Chondrocyte (in vitro differentiated cells): ENCODE data around the gene SLC46A3. TPM values are rescaled to one million over a fixed set of nuclear protein-coding genes. Genes with fewer than 3 reads are reported as not detected.

Experiments
- DNase-seq: peaks from one replicate; pipeline ENCODE4 v3.0.0; 2021; ENCODE audit warnings: mixed read lengths, low spot score
- H3K27ac Mint-ChIP-seq: one replicate; pipeline ENCODE4 v1.8.0; 2021; ENCODE audit warnings: mild to moderate bottlenecking, moderate library complexity, mixed read lengths; ENCODE audit not compliant: unreplicated experiment
- H3K27me3 Mint-ChIP-seq: 2 replicates; pipeline ENCODE4 v1.8.0; 2021; ENCODE audit warnings: low read depth, mixed read lengths
- H3K36me3 Mint-ChIP-seq: 2 replicates; pipeline ENCODE4 v1.8.0; 2021; ENCODE audit warnings: low read depth, mixed read lengths
- H3K4me1 Mint-ChIP-seq: 2 replicates; pipeline ENCODE4 v1.8.0; 2021; ENCODE audit warnings: low read depth, mild to moderate bottlenecking, mixed read lengths
- H3K4me3 Mint-ChIP-seq: one replicate; pipeline ENCODE4 v1.8.0; 2021; ENCODE audit warnings: mild to moderate bottlenecking, moderate library complexity, mixed read lengths; ENCODE audit not compliant: unreplicated experiment
- H3K9me3 Mint-ChIP-seq: 2 replicates; pipeline ENCODE4 v1.8.0; 2021; ENCODE audit warnings: low read depth, mixed read lengths
- total RNA-seq: library from RNA; stranded (reverse); gene quantifications from 3 replicates; pipeline ENCODE4 v1.2.1, GENCODE V29; 2021
- TF ChIP-seq, protein P1 (sequence below): fragments of 200-600 bp; sonication (generic); IDR thresholded peaks from 2 replicates; pipeline ENCODE4 v1.5.0; 2021; ENCODE audit warnings: antibody characterized with exemption, mild to moderate bottlenecking, moderate library complexity

Gene SLC46A3
- total RNA-seq, 1 donor from 2014 or later: 14.0 TPM

DNA sequence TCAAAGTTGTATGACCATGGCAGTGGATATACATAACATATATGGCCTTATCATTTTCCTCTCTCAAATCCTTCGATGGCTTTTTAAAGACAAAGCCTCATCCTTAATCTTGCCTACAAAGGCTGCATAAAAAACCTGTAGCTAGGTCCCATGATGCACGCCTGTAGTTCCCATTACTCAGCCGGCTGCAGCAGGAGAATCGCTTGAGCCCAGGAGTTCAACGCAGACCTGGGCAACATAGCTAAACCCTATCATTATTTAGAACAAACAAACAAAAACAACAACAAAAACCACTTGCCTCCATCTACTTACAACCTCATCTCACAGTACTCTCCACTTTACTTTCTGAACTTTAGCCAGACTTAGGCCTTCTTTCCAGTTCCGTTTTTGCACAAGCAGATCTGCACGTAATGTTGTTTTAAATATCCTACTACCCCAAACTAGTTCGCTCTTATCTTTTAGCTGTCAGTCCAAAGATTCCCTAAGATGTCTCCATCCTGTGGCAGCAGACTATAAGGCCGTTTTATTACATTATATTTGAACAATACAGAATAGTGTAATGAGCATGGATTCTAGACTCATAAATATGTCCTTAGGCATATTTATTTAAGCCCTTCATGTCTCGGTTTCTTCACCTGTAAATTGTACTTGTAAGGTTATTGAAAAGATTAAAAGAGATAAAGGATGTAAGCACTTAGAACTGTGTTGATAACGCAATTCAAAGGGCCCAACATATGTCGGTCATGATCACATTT lies 60.8 kb downstream of the SLC46A3 start:
- TF ChIP-seq, protein P1, sequence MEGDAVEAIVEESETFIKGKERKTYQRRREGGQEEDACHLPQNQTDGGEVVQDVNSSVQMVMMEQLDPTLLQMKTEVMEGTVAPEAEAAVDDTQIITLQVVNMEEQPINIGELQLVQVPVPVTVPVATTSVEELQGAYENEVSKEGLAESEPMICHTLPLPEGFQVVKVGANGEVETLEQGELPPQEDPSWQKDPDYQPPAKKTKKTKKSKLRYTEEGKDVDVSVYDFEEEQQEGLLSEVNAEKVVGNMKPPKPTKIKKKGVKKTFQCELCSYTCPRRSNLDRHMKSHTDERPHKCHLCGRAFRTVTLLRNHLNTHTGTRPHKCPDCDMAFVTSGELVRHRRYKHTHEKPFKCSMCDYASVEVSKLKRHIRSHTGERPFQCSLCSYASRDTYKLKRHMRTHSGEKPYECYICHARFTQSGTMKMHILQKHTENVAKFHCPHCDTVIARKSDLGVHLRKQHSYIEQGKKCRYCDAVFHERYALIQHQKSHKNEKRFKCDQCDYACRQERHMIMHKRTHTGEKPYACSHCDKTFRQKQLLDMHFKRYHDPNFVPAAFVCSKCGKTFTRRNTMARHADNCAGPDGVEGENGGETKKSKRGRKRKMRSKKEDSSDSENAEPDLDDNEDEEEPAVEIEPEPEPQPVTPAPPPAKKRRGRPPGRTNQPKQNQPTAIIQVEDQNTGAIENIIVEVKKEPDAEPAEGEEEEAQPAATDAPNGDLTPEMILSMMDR: peak; percentile 74
- H3K27me3 Mint-ChIP-seq: no peaks in the 10 kb centered on the region
- H3K4me1 Mint-ChIP-seq: peaks cover 61% of the 10 kb centered on the region
- peak overlapping the region; percentile 98 for H3K27ac Mint-ChIP-seq
- H3K36me3 Mint-ChIP-seq: peaks cover 6% of the 10 kb centered on the region
- no peak for DNase-seq
- peak overlapping the region; percentile 94 for H3K4me3 Mint-ChIP-seq
- H3K9me3 Mint-ChIP-seq: no peaks in the 10 kb centered on the region

DNA sequence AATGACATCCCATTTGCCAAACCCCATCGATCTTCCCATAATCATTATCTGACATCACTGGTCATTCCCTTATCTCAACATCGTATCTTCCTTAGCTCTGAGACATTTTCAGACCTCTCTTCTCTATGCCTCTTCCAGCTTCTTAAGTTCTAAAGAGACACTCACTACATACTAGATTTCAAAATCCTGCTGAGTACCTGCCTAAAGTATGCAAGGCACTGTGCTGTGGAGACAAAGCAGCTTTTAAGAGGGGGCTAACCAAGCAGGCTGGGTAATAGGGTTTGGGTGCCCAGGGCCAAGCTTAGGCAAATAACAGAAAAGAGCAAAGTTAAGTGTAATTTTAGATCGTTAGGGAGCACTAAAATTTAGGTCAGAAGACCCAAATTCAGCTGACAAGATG lies 63.2 kb downstream of the SLC46A3 start:
- DNase-seq: no peak
- no peaks in the 10 kb centered on the region for H3K9me3 Mint-ChIP-seq
- peak overlapping the region; percentile 17 for H3K27ac Mint-ChIP-seq
- H3K36me3 Mint-ChIP-seq: peaks cover 2% of the 10 kb centered on the region
- H3K27me3 Mint-ChIP-seq: no peaks in the 10 kb centered on the region
- peaks cover 42% of the 10 kb centered on the region for H3K4me1 Mint-ChIP-seq
- TF ChIP-seq, protein P1: no peak
- H3K4me3 Mint-ChIP-seq: no peak overlapping the region

DNA sequence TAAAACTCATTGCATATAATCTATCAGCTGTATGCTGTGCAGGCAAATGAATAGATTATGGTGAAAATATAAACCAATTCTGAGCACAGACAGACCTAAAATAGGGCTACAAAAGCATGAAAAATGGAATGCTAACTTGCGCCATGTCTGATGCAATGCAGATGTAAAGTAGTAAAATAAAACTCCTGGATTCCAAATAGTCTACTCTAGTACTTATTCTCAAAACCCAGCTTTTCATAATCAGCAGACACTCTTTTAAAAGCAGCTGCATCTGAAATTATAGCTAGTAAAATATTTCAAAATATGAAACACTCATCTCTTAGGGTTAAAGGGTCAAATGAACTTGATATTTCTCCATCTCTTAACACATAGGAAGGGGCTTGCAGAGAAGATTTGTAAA lies 64.5 kb downstream of the SLC46A3 start:
- TF ChIP-seq, protein P1: no peak
- Mint-ChIP-seq H3K4me3 (no peak overlapping the region), H3K27ac (no peak overlapping the region), H3K27me3 (no peaks in the 10 kb centered on the region), H3K4me1 (peaks cover 31% of the 10 kb centered on the region), H3K9me3 (no peaks in the 10 kb centered on the region), H3K36me3 (no peaks in the 10 kb centered on the region)
- no peak for DNase-seq

DNA sequence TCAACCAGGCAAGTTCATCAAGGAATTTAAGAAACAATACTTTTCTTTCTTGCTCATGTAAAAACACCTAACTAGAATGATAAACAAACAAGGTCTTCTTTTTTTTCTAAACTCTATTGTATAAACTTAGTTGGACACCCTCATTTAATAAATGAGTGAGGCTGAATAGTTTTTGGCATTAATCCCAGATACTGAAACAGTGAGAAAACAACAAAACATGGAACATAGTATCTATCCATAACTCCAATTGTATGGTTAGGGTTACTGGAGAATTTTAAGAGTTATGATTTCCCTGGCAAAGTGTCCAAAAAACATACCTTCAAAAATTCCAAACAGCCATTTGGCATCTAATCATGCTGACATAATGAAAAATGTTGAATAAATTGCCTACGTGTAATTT lies 65.7 kb downstream of the SLC46A3 start:
- Mint-ChIP-seq H3K9me3 (no peaks in the 10 kb centered on the region), H3K27ac (no peak overlapping the region), H3K27me3 (no peaks in the 10 kb centered on the region), H3K4me1 (peaks cover 29% of the 10 kb centered on the region), H3K36me3 (no peaks in the 10 kb centered on the region), H3K4me3 (no peak overlapping the region)
- DNase-seq: no peak
- TF ChIP-seq, protein P1: no peak

DNA sequence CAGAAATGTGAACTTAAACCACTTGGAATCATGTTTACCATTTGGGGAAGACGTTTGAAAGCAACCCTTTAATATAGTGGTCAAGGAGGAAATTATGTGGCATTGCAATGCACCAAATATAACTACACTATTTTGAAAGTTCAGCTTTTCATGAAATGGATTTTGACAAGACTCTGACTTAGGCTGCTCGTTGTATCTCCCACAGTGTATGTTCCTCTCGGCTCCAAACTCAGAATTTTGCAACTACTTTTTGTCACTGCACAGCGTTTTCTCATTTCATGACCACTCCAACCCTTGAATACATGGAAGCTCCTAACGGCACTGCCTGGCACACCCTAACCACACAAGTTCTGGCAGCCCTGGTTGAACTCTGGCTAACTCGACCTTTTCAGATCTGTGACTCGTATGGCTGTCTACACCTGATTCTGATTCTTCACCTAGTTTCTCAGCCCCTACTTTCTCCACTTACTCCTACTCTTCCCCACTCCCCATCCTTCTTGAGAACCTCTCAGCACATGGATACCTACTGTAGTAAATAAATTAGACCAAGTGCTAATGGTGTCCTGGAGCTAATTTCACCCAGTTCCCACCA lies 66.9 kb downstream of the SLC46A3 start:
- Mint-ChIP-seq H3K27me3 (no peaks in the 10 kb centered on the region), H3K4me1 (peaks cover 21% of the 10 kb centered on the region), H3K27ac (no peak overlapping the region), H3K9me3 (no peaks in the 10 kb centered on the region), H3K4me3 (no peak overlapping the region), H3K36me3 (no peaks in the 10 kb centered on the region)
- TF ChIP-seq, protein P1: no peak
- no peak for DNase-seq
